Chondrocyte (in vitro differentiated cells): ENCODE measurements around the gene SHD. TPM values are rescaled to one million over a fixed set of nuclear protein-coding genes. Genes with fewer than 3 reads are reported as not detected.
"Not testable (repeated sequence)": the region's sequence is repeated elsewhere in the genome, so short reads cannot be mapped to it uniquely, and the experiment has no call there.

Source experiments
- DNase-seq: peaks from one replicate; pipeline ENCODE4 v3.0.0; 2021; ENCODE audit warnings: mixed read lengths, low spot score
- H3K27ac Mint-ChIP-seq: one replicate; pipeline ENCODE4 v1.8.0; 2021; ENCODE audit warnings: mild to moderate bottlenecking, moderate library complexity, mixed read lengths; ENCODE audit not compliant: unreplicated experiment
- H3K27me3 Mint-ChIP-seq: 2 replicates; pipeline ENCODE4 v1.8.0; 2021; ENCODE audit warnings: low read depth, mixed read lengths
- H3K36me3 Mint-ChIP-seq: 2 replicates; pipeline ENCODE4 v1.8.0; 2021; ENCODE audit warnings: low read depth, mixed read lengths
- H3K4me1 Mint-ChIP-seq: 2 replicates; pipeline ENCODE4 v1.8.0; 2021; ENCODE audit warnings: low read depth, mild to moderate bottlenecking, mixed read lengths
- H3K4me3 Mint-ChIP-seq: one replicate; pipeline ENCODE4 v1.8.0; 2021; ENCODE audit warnings: mild to moderate bottlenecking, moderate library complexity, mixed read lengths; ENCODE audit not compliant: unreplicated experiment
- H3K9me3 Mint-ChIP-seq: 2 replicates; pipeline ENCODE4 v1.8.0; 2021; ENCODE audit warnings: low read depth, mixed read lengths
- total RNA-seq: library from RNA; stranded (reverse); gene quantifications from 3 replicates; pipeline ENCODE4 v1.2.1, GENCODE V29; 2021
- TF ChIP-seq, protein P1 (sequence below): fragments of 200-600 bp; sonication (generic); IDR thresholded peaks from 2 replicates; pipeline ENCODE4 v1.5.0; 2021; ENCODE audit warnings: antibody characterized with exemption, mild to moderate bottlenecking, moderate library complexity

Gene SHD
- total RNA-seq, 1 donor from 2014 or later: not detected

GRCh38 chr19:4234142-4234861, 44.8 kb upstream of the SHD start:
- H3K36me3 Mint-ChIP-seq: no peaks in the 10 kb centered on the region
- H3K4me1 Mint-ChIP-seq: no peaks in the 10 kb centered on the region
- H3K27ac Mint-ChIP-seq: no peak overlapping the region
- no peak overlapping the region for H3K4me3 Mint-ChIP-seq
- peaks cover 8% of the 10 kb centered on the region for H3K27me3 Mint-ChIP-seq
- TF ChIP-seq, protein P1, sequence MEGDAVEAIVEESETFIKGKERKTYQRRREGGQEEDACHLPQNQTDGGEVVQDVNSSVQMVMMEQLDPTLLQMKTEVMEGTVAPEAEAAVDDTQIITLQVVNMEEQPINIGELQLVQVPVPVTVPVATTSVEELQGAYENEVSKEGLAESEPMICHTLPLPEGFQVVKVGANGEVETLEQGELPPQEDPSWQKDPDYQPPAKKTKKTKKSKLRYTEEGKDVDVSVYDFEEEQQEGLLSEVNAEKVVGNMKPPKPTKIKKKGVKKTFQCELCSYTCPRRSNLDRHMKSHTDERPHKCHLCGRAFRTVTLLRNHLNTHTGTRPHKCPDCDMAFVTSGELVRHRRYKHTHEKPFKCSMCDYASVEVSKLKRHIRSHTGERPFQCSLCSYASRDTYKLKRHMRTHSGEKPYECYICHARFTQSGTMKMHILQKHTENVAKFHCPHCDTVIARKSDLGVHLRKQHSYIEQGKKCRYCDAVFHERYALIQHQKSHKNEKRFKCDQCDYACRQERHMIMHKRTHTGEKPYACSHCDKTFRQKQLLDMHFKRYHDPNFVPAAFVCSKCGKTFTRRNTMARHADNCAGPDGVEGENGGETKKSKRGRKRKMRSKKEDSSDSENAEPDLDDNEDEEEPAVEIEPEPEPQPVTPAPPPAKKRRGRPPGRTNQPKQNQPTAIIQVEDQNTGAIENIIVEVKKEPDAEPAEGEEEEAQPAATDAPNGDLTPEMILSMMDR: no peak
- no peaks in the 10 kb centered on the region for H3K9me3 Mint-ChIP-seq
- DNase-seq: no peak

- DNase-seq: no peak
- Mint-ChIP-seq H3K27me3 (peaks cover 8% of the 10 kb centered on the region), H3K36me3 (no peaks in the 10 kb centered on the region), H3K27ac (no peak overlapping the region), H3K9me3 (no peaks in the 10 kb centered on the region), H3K4me3 (no peak overlapping the region), H3K4me1 (no peaks in the 10 kb centered on the region)
- TF ChIP-seq, protein P1: no peak
These were observed 44.2 kb upstream of the SHD start for GRCh38 chr19:4234862-4235201.

DNA sequence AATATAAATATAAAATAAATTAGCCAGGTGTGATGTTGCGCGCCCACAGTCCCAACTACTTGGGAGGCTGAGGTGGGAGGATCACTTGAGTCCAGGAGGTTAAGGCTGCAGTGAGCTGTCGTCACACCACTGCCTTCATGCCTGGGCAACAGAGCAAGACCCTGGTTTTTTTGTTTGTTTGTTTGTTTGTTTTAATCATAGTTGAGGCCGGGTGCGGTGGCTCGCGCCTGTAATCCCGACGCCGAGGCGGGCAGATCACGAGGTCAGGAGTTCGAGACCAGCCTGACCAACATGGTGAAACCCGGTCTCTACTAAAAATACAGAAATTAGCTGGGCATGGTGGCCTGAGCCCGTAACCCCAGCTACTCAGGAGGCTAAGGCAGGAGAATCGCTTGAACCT, 41.6 kb upstream of the SHD start:
- H3K27me3 Mint-ChIP-seq, H3K9me3 Mint-ChIP-seq, H3K4me3 Mint-ChIP-seq, H3K36me3 Mint-ChIP-seq, DNase-seq, H3K27ac Mint-ChIP-seq, H3K4me1 Mint-ChIP-seq: not testable (repeated sequence)

- H3K36me3 Mint-ChIP-seq: no peaks in the 10 kb centered on the region
- no peaks in the 10 kb centered on the region for H3K4me1 Mint-ChIP-seq
- TF ChIP-seq, protein P1: no peak
- peaks cover 5% of the 10 kb centered on the region for H3K9me3 Mint-ChIP-seq
- no peak for DNase-seq
- no peak overlapping the region for H3K27ac Mint-ChIP-seq
- H3K27me3 Mint-ChIP-seq: peaks cover 4% of the 10 kb centered on the region
- H3K4me3 Mint-ChIP-seq: no peak overlapping the region
These were observed 40.2 kb upstream of the SHD start for GRCh38 chr19:4238831-4239230.

DNA sequence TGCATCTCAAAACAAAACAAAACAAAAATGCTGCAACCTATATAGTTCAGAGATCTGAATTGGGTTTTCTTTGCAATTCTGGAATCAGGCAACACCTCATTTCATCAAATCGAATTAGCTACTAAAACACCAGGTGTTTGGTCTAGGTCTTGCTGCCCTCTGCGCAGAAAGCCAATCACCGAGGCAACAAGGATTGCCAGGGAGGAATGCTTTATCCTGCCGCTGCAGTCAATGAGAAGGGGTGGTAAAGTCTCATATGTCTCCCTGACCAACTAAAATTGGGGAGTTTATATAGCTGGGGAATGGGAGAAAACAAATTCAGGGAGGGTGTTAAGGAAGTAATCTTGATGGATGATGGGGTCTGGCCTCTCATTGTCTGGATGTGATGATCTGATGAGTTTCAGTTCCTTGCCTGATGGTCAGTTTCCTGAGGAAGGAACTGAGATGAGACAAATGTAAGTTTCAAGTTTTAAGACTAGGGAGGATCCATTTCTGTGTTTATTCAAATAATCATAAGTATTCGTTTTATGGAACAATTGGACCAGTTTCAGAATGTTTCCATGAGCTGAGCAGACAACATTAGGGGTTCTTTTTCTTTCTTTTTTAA, 37.1 kb upstream of the SHD start:
- Mint-ChIP-seq H3K36me3 (no peaks in the 10 kb centered on the region), H3K27me3 (no peaks in the 10 kb centered on the region), H3K27ac (no peak overlapping the region), H3K4me1 (peaks cover 5% of the 10 kb centered on the region), H3K9me3 (peaks cover 5% of the 10 kb centered on the region), H3K4me3 (no peak overlapping the region)
- TF ChIP-seq, protein P1: no peak
- no peak for DNase-seq

- DNase-seq, H3K4me3 Mint-ChIP-seq, H3K9me3 Mint-ChIP-seq, H3K27me3 Mint-ChIP-seq, H3K27ac Mint-ChIP-seq: not testable (repeated sequence)
- Mint-ChIP-seq H3K36me3 (peaks cover 20% of the 10 kb centered on the region), H3K4me1 (peaks cover 11% of the 10 kb centered on the region)
These were observed 33.1 kb upstream of the SHD start for GRCh38 chr19:4245938-4246337.
